Left ventricle myocardium inferior (tissue), 1 donor: ENCODE measurements around the gene CRIP2. TPM values are rescaled to one million over a fixed set of nuclear protein-coding genes. Genes with fewer than 3 reads are reported as not detected.
A peak's percentile ranks its signal among the peaks of the same experiment; 100 is the strongest.

Experiments used
- DNase-seq: peaks from one replicate; pipeline ENCODE4 v3.0.0-alpha.2; 2020
- H3K27ac ChIP-seq: fragments of 200-600 bp; replicated peaks from 2 replicates; pipeline ENCODE4 v1.8.0; 2021
- H3K27me3 ChIP-seq: fragments of 200-600 bp; 2 replicates; pipeline ENCODE4 v1.8.0; 2021; ENCODE audit warnings: low read depth
- H3K36me3 ChIP-seq: fragments of 200-600 bp; 2 replicates; pipeline ENCODE4 v1.8.0; 2021
- H3K4me1 ChIP-seq: fragments of 200-600 bp; 2 replicates; pipeline ENCODE4 v1.8.0; 2021
- H3K4me3 ChIP-seq: fragments of 200-600 bp; 2 replicates; pipeline ENCODE4 v1.8.0; 2021; ENCODE audit warnings: mild to moderate bottlenecking, moderate library complexity
- H3K9me3 ChIP-seq: fragments of 200-600 bp; replicated peaks from 2 replicates; pipeline ENCODE4 v1.8.0; 2021
- CTCF ChIP-seq: fragments of 200-600 bp; IDR thresholded peaks from 2 replicates; pipeline ENCODE4 v1.8.0; 2021; ENCODE audit warnings: antibody characterized with exemption, mild to moderate bottlenecking, borderline replicate concordance
- intact Hi-C: fragments of 100-400 bp; cut with micrococcal nuclease; formaldehyde crosslinking; loops from one replicate; pipeline ENCODE4 v1.11.0; 2022
- total RNA-seq: library from RNA; stranded (reverse); fragmentation: NEBNext Ultra II Directional; extraction: Animal tissue kit (Norgen Biotek cat#: 25700); gene quantifications from one replicate; pipeline ENCODE4 v1.2.1, GENCODE V29; 2021
- donor health status: DM: no; HTN: yes; CAD: no; lungs with severe emphysema.

The CRIP2 gene
- total RNA-seq, 1 donor from 2014 or later, result 1,068 TPM

- DNase-seq, result no peak
- no peak overlapping the region for H3K27ac ChIP-seq
- intact Hi-C loops, result no loop called here
- H3K4me1 ChIP-seq, result peaks cover 23% of the 10 kb centered on the region
- peaks cover 72% of the 10 kb centered on the region for H3K36me3 ChIP-seq
- H3K9me3 ChIP-seq, result no peaks in the 10 kb centered on the region
- no peaks in the 10 kb centered on the region for H3K27me3 ChIP-seq
- H3K4me3 ChIP-seq, result no peak overlapping the region
- TF ChIP-seq CTCF, result no peak
Observed at GRCh38 chr14:105453847-105454246, 20.8 kb upstream of the CRIP2 start.

GRCh38 chr14:105455086-105455640 is 19.5 kb upstream of the CRIP2 start:
- intact Hi-C loops, result no loop called here
- no peak overlapping the region for H3K27ac ChIP-seq
- peaks cover 10% of the 10 kb centered on the region for H3K4me1 ChIP-seq
- TF ChIP-seq CTCF, result no peak
- H3K27me3 ChIP-seq, result no peaks in the 10 kb centered on the region
- DNase-seq, result no peak
- no peak overlapping the region for H3K4me3 ChIP-seq
- H3K9me3 ChIP-seq, result no peaks in the 10 kb centered on the region
- H3K36me3 ChIP-seq, result peaks cover 67% of the 10 kb centered on the region

GRCh38 chr14:105455766-105456660 is 18.6 kb upstream of the CRIP2 start:
- Histone ChIP-seq H3K9me3 (no peaks in the 10 kb centered on the region), H3K27me3 (no peaks in the 10 kb centered on the region), H3K27ac (no peak overlapping the region), H3K4me3 (no peak overlapping the region), H3K4me1 (peaks cover 8% of the 10 kb centered on the region), H3K36me3 (peaks cover 69% of the 10 kb centered on the region)
- no peak for TF ChIP-seq CTCF
- no peak for DNase-seq
- intact Hi-C loops, result no loop called here

GRCh38 chr14:105456736-105457617 is 17.6 kb upstream of the CRIP2 start:
- TF ChIP-seq CTCF, result peak; percentile 20
- H3K36me3 ChIP-seq, result peaks cover 70% of the 10 kb centered on the region
- intact Hi-C loops, result no loop called here

GRCh38 chr14:105458010-105458409 is 16.6 kb upstream of the CRIP2 start:
- intact Hi-C loops, result no loop called here
- Histone ChIP-seq H3K4me3 (no peak overlapping the region), H3K9me3 (no peaks in the 10 kb centered on the region), H3K36me3 (peaks cover 64% of the 10 kb centered on the region), H3K27ac (no peak overlapping the region), H3K4me1 (peaks cover 11% of the 10 kb centered on the region), H3K27me3 (no peaks in the 10 kb centered on the region)
- no peak for TF ChIP-seq CTCF
- no peak for DNase-seq

More at GRCh38 chr14:105456736-105457617, 17.6 kb upstream of the CRIP2 start:
- no peaks in the 10 kb centered on the region for H3K9me3 ChIP-seq
- no peak overlapping the region for H3K27ac ChIP-seq
- no peak overlapping the region for H3K4me3 ChIP-seq
- H3K27me3 ChIP-seq, result no peaks in the 10 kb centered on the region
- DNase-seq, result no peak
- peaks cover 8% of the 10 kb centered on the region for H3K4me1 ChIP-seq
